ENCODE results near the gene CDC45.
A peak's percentile ranks its signal among the peaks of the same experiment; 100 is the strongest.
"Not testable (repeated sequence)": the region's sequence is repeated elsewhere in the genome, so short reads cannot be mapped to it uniquely, and the experiment has no call there.

The CDC45 gene

DNA sequence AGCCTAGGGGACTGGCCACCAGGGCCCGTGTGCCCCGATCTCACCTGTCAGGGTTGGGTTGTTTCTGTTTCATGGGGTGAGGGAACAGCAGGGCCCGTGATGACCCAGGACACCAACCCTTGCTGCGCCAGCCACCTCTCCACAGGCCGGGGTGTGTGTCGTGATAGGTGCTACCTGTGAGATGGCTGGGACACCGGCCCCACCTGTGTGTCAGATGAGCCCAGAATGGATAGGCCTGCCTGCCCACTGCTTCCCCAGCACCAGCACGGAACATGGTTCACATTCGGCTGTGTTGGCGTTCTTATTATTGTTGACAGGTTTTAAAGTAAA, 37.4 kb downstream of the CDC45 start:
- no peak for DNase-seq

DNA sequence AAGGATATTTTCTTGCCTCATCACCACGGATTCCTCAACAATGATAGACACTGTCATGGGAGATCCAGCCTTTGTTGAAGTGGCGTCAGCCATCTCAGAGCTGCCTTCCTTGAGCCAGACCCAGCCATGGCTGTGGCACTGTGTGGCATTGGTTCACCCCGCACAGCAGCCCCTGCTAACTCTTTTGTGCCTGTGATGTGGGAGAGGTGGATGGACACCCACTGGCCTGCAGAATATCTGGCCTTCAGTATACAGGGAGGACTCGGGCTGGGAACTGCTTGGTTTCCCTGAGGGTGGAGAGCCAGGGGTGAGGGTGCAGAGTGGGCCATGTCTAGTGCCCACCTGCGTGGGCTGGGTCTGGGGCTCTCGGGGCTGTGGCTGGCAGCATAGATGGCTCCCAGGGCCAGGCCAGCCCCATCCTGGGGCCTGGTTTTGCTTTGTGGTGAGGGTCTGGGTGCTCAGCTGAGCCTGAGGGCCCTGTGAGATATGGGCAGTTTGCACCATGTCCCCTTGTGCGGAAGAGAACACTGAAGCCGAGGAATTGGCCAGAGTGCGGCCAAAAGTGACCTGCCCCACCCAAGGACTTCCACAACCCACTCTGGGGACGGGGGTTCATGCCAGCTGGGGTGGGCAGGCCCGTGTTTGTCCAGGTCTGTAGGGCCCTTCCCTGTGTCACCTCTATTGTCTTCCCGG, 38.3 kb downstream of the CDC45 start:
- DNase-seq: no peak

GRCh38 chr22:19518635-19519034, 38.9 kb downstream of the CDC45 start:
- DNase-seq: no peak

DNA sequence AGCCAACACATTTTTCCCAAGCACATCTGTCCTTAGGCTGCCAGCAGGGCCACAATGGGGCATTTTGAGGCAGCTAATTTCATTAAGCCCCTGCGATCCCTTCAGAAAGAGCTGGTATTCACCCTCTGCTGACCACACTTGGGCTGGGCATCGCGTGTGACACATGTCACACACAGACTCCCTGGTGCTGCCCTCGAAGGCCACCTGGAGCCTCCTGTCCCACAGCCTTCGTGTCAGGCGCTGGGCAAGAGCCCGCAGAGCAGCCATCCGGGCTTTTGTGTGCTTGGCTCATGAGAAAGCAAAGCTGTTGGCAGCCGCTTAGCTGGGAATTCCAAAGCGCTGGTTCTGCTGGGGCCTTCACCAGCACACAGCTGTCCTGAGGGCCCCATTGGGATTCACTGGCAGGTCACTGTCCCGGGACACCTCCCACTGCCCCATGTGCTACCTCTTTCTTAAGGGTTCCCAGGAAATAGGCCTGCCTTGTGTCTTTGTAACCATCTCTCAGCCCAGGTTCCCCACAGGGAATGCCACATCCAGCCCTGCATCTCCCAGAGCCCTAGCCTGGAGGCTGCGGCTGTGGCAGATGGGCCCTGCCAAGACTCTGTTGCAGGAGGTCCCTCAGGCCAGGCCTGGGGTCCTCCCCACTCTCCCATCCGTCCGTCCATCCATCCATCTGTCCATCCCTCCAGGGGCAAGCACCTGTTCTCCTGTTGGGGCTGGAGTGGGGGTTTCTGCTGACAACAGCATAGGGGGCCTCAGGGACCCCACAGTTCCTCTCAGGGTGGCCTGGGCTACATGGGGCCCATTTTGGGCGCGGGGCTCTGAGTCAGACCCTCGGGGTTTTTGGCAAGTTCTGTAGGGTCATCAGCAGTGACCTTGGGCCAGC, 39.6 kb downstream of the CDC45 start:
- no peak for DNase-seq

DNA sequence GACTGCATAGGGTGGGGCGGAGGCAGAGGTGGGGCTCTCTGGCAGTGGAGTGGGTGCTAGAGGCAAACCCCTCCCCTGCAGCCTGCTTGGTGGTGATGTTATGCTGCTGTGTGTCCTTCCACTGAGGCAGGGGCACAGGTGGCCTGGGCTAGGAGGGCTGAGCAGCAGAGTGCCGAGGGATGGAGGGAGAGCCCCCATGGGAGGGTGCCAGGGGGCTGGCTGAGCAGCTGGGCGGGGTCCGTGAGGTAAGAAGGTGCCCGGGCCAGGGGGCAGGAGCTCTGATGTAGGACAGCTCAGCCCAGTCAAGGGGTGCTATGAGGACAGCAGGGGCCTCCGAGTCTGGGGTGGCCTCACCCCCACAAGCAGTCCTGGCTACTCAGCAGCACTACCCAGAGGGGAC, 40.3 kb downstream of the CDC45 start:
- no peak for DNase-seq

- no peak for DNase-seq
Measured at GRCh38 chr22:19520566-19521305, 41.0 kb downstream of the CDC45 start.

DNA sequence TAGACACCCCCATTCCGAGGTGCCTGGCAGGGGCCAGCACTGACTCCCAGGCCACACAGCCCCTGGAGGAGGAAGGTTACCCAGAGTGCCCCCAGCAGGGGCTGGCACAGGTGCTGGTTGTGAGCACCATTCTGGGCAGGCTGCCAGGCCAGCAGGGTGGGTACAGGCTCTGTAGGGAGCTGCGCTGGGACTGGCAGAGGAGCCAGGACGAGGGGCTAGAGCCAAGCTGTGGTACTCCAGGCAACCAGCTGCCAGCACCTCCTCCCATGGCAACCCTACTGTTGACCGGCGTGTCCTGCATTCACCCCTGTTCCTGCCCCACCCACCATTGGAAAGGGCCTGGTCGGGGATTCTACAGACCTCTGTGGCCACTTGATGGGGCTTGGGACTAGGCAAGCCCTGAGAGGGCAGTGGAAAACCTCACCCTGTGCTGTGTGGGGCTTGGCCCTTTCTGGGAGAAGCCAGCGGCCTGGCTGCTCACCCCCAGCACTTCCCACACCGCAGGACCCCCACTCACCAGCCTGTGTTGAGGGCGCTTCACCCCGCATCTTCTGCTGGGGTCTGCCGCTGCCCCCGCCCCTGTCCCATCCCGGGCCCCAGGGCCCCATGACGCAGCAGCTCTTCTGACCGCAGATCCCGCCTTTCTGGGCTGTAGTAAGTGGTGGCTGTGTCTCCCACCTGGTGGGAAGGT, 42.6 kb downstream of the CDC45 start:
- DNase-seq: peak; percentile 95

DNA sequence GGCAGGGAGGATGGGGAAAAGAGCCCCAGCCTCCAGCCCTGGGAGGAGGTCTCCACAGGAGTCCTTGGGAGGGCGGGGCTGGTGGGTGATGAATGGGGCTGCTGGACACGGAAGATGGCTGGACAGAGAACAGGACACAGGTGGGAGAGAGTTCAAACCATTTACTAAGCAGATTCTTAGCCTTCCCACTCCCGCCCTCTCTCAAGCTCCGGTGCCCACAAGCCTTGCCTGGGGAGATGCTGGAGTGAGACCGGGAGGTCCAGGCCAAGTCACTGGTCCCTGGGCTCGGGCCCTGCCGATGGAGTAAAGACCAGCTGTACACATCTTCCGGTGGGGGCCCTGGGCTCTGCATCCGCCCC, 43.1 kb downstream of the CDC45 start:
- no peak for DNase-seq

DNA sequence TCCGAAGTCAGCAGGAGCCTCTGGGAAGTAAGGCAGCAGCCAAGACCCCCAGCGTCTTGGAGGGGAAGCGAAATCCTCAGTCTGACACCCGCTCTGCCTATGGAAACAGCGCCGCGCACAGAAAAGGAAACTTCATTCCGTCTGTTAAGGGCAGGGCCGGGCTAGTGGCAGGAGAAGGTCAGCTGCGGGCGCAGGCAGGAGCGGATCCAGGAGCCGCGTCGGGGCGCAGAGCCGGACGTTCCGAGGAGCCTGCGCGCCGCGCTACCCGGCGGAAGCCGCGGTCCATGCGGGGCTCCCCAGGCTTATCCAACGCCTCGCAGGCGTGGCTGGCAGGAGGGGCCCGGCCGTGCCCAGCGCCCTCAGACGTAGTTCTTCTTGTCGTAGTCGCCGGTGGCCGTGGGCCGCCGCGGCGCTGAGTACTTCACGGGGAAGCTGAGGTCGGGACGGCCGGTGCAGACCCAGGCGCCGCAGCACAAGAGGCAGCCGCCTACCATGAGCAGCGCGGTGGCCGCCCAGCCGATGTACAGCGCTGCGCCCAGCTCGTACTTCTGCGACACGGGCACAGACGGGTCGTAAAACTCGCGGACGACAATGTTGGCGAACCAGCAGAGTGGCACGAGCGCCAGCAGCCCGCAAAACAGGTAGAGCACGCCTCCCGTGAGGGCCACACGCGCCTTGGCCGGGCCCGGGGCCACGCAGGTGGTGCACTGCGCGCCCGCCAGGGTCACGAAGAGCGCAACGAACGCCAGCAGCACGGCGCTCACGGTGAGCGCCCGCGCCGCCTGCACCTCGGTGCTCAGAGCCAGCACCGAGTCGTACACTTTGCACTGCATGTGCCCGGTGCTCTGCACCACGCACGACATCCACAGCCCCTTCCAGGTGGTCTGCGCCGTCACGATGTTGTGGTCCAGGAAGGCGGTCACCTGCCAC, 43.8 kb downstream of the CDC45 start:
- DNase-seq: no peak

- no peak for DNase-seq
Measured at GRCh38 chr22:19524170-19525115, 44.7 kb downstream of the CDC45 start, which contains the start of gene CLDN5. Gene CLDN5, minus strand, starts transcription at chr22:19524410. Its CDS starts 155 bp downstream, at chr22:19524255.

- DNase-seq: no peak
Measured at GRCh38 chr22:19525116-19525660, 45.5 kb downstream of the CDC45 start.

DNA sequence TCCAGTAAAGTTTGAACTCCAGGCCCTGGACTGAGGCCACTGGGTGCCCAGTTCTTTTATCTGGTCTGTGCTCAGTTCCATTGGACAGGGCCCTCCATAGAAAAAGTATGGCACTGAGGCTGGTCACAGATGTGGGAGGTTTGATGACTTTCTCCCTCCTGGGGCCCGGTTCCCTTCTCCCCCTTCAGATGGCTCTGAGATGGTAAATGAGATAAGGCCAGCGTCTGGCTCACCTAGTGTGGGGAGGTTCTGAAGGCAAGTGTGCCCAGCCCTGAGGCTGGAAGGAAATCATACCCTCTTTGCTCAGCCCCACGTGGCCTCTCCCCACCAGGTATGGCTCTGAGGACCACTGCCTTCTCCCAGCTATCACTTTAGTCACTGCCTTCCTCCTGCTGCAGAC, 45.9 kb downstream of the CDC45 start:
- no peak for DNase-seq

GRCh38 chr22:19526076-19526701, 46.5 kb downstream of the CDC45 start:
- DNase-seq: no peak

DNA sequence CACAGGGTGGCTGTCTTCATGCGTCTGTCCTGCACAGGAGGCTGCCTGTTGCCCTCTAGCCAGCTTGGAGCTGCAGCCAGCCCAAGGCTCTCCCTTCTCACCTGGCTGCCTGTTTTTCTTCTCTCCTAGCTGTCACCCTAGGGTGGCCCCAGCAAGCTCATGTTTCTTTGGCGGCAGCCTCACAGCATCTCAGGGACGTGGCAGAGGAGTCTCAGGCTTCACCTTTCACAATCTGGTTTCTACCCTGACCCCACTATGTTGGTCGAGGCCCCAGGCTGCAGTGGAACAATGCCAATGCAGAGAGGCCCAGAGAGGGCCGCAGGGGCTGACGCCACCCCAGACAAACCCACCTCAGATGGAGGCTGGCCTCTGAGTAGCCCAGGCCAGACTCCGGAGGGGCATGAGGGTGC, 47.0 kb downstream of the CDC45 start:
- DNase-seq: no peak

DNA sequence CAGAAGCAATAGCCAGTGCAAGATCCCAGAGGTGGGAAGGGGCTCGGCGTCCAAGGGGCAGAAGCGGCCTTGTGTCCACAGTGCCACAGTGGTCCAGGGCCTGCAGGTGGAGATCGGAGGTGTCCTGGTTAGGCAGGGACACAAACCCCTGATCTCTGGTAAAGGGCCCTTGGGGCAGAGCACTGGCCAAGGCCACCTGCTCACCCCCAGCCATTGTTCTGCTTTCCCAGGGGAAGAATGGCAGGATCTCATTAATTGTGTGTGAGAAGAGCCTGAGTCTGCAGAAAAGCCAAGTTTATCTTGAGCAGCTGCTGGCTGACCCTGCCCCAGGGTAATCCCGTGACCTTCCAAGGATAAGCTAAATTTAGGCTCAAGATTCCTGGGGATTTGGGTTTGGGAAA, 47.6 kb downstream of the CDC45 start:
- no peak for DNase-seq

DNA sequence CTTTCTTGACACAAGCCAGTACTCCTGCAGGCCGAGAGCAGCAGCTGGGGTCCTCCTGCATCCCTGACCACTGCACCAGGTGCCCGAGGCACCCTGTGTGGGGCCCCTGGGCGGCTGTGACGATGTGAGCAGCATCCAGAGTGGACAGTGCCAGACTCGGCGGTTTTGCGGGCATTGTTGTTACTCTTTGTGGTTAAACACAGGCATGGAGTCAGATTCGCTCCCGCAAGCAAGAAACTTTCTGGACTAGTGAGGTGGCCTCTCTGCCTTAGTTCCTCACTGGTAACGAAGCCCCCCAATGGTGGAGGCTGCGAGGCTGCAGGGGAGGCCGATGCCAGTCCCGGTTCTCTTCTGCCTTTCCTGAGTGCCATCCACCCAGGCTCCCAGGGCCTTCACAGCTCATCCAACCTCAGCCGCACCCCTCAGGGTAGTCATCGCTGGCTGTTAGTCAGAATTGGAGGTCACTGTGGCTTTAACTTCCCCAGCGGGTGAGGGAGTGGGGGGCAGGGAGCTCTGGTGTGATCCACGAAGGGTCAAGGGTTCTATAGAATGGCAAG, 48.2 kb downstream of the CDC45 start:
- no peak for DNase-seq

DNA sequence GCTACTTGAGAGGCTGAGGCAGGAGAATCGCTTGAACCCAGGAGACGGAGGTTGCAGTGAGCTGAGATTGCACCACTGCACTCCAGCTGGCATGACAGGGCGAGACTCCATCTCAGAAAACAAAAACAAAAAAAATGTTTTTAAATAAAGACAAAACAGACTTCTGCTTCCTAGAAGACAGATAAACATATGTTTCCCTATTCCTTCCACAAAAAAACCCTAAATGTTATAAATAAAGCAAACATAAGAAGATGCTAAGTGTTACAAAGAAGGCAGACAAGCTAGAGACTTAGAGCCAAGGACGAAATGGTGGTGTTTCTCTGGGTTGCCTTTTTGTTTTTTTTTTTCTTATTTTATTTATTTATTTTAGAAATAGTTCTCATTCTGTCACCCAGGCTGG, 50.1 kb downstream of the CDC45 start:
- DNase-seq: no peak

DNA sequence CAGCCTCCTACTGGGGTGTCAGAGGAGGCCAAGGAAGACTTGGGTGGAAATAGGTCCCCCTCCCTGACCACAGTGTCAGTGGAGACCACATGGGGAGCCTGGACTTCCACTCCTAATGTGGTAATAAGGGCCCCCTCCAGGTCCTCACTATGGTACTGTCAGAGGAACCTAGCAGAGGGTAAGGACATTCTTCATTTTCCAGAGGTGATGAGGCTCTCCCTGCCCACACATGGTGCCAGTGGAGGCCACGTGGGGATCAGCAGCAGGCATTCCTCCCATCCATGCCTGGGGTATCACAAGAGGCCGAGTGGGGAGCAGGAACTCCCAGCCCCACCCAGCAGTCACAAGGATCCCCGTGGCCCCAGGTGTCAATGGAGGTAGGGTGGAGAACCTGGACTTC, 51.0 kb downstream of the CDC45 start:
- DNase-seq: no peak

- DNase-seq: not testable (repeated sequence)
Measured at GRCh38 chr22:19531327-19531726, 51.6 kb downstream of the CDC45 start.

Measured in NCI-H1092 (cell line).